ENCODE data around the gene GPR39. TPM values are rescaled to one million over a fixed set of nuclear protein-coding genes. Genes with fewer than 3 reads are reported as not detected.

Gene GPR39
- total RNA-seq, 1 donor from 2014 or later = not detected

DNA sequence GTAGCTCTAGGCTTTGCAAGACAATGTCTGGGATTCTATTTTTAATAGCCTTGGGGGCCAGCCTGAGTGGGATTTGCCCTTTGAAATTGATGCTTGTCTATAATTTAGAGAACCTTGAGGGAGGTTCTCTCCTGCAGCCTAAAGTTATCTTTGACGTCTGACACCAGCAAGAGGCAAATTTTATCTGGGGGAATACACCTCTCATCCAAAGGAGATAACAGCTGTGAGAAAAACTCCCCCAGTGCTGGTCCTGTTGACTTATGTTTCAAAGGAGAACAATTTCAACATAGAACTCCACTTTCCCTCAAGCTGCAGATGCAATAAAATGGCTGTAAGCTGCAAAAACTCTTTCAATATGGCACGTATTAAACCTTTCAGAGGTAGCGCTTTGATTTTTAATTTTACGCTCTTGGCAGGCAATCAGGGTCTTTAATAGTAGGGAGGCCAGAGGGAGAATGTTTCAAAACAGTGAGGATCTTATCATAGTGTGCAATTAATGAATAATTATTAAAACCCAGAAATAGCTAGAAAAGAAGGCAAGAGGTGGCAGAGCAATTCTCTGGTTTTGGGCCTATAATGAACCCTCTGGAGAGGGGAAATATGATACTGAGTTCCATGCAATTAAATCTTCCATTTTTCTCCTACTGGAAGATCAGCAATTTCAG, 191.0 kb downstream of the GPR39 start:
- DNase-seq (no peak), ATAC-seq (ENCODE audit: poor library complexity) (no peak)
- intact Hi-C loops (cut with DNase I) = no loop called here

GRCh38 chr2:132608311-132608710, 191.7 kb downstream of the GPR39 start:
- ATAC-seq (ENCODE audit: poor library complexity) (peak; percentile 27), DNase-seq (no peak)
- intact Hi-C loops (cut with DNase I) = no loop called here

DNA sequence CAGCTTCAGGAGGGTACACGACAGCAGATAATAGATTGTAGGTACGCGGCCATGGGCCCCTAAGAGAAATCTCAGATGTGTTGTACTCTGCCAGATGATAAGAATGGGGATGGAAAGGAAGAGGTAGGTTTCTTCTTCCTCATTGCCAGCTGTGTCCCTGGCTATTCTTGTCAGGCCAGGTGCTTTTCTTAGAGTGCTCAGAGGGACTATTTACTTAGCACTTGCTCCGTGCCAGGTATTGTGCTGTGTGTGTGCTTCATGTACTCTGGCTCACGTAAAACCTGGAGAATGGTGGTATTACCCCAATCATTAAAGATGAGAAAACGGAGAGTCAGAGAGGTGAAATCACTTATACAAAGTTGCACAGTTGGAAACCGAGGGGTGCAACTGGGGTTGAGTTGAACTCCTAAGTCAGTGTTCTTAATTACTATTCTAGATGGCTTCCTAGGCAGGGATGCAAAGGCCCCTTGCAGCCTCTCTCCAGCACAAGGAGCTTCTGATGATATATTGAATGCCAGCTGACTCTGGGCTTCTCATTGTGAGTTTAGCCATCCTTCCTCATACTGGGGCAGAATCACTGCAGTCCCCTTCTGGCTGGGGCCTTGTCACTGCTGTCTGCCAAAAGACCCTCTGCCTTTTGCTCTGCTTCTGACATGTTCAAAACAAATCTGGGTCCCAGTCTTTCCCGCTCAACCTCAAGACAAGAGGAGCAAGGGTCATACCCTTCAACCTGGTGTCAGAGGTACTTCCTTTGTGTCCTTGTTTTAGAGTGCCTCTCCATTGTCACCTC, 192.7 kb downstream of the GPR39 start:
- ATAC-seq (ENCODE audit: poor library complexity) = no peak
- intact Hi-C loops (cut with DNase I) = no loop called here
- no peak for DNase-seq

GRCh38 chr2:132611719-132612118, 195.1 kb downstream of the GPR39 start:
- intact Hi-C loops (cut with DNase I) = no loop called here
- DNase-seq = no peak
- no peak for ATAC-seq (ENCODE audit: poor library complexity)

DNA sequence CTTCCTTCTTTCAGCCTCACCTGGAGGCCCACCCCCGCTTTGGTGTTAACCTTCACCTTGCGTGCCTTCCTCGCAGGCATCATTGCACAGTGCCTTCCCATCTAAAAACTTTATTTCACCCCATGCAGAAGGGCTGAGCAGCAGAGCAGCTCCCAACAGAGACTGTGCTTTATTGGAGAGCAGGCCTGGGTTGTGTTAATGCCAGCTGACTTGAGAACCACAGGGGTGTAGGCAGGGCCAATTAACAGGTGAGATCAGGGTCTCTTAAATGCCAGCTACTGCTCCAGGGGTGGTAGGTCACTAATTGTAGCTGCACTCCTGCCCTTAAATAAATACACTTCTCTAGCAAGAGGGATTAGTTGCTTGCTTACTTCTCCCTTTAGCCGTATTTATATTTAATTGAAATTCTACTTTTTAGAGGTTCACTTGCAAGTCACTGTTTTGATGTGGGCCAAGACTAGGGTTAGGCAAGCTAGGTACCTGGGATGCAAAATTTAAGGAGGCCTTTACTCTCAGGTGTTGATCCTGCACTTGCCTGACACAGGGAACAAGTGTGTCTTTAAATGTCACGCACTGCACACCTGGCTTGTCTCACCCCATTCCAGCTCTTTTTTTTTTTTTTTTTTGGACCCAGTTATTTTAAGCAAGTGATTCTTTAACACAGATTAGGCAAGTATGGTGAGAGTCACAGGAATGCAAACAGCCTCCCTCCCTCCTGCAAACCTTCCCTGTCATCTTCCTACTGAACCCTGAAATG, 198.9 kb downstream of the GPR39 start:
- DNase-seq = no peak
- intact Hi-C loops (cut with DNase I) = no loop called here
- ATAC-seq (ENCODE audit: poor library complexity) = no peak

DNA sequence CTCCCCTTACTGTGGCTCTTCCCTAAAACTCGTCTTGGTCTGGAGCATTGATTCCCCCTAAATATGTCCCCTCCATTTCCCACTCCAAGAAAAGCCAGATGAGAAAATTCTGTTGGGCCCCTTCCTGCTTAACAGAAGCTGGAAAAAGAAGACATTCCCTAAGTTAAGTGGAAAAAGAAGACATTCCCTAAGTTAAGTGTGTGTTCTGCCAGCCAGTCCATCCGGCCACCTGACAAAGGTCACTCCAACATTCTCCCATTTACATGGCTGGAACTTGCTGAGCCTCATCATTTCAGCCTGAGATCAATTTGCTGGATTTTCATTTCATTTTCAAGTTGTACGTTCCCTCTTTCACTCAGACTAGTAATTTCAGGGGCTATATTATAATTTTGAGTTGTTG, 201.4 kb downstream of the GPR39 start:
- DNase-seq (no peak), ATAC-seq (ENCODE audit: poor library complexity) (no peak)
- intact Hi-C loops (cut with DNase I) = no loop called here

- ATAC-seq (ENCODE audit: poor library complexity) = no peak
- intact Hi-C loops (cut with DNase I) = no loop called here
- no peak for DNase-seq
These were observed 202.1 kb downstream of the GPR39 start for GRCh38 chr2:132618734-132619133.

GRCh38 chr2:132620115-132620514, 203.5 kb downstream of the GPR39 start:
- DNase-seq (no peak), ATAC-seq (ENCODE audit: poor library complexity) (no peak)
- intact Hi-C loops (cut with DNase I) = no loop called here

DNA sequence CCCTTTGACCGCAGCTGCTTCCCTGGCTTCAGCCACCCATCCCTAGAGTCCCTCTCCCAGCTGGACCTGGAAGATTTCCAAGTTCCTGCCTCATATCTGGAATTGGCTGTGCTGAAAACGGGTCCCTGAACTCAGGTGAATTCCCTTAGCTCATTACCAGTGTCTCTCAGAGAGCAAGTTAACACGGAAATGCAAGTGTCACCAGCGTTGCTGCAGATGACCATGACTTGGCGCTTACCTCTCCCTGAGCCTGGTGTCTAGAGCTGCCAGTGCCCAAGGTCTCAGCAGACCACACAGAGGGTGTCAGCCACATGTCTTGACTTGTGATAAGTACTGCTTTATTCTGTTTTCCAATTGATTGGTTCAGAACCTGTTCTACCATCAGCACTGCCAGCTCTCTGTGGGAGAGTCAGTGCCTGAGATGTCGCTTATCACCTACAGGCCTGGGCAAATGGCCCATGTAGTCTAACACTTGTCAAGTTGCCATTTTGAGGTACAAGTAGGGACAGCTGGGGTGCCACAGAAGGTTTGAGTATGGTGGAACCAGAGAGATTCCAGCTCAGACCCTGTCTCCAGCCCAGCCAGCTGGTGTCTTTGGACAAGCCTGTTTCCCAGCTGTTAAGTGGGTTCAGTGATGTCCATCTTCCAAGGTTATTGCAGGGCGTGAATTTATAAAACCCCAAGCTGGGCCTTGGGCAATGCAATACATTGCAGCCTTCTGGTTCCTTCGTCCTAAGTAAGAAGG, 204.7 kb downstream of the GPR39 start:
- intact Hi-C loops (cut with DNase I) = no loop called here
- DNase-seq = no peak
- peak; percentile 83 for ATAC-seq (ENCODE audit: poor library complexity)

DNA sequence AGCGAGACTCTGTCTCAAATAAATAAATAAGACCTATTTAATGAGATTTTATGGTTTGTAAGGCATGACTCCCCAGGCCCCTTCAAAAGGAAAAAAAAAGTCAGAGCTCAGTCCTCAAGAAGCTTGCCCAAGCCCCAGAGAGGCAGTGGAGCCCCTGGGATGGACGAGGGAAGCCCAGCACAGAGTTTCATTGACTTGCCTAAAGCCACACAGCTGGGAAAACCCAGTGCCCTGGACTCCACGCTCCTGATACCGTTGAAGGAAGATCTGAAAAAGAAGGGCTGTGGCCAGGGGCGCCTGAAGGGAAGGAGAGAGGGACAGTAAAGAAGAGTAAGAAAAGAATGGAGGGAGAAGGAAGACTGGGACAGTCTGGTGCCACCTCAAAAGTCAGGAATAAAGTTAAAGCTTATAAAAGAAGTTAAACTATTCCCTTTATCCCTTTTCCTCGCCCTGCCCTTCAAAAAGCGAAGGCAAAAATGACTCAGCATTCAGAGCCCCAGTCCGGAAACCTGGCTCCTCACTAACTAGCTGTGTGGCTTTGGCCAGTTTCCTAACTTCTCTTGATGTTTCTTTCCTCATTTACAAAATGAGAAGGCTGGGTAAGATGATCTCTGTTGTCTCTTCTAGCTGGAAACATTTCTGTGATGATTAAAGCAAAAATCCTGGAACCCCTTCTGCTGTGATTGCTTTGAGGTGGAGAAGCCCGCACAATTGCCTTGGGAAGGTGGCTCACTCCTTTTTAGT, 206.7 kb downstream of the GPR39 start:
- no peak for ATAC-seq (ENCODE audit: poor library complexity)
- no peak for DNase-seq
- intact Hi-C loops (cut with DNase I) = no loop called here

GRCh38 chr2:132627536-132627935, 210.9 kb downstream of the GPR39 start:
- intact Hi-C loops (cut with DNase I) = no loop called here
- ATAC-seq (ENCODE audit: poor library complexity) = no peak

DNA sequence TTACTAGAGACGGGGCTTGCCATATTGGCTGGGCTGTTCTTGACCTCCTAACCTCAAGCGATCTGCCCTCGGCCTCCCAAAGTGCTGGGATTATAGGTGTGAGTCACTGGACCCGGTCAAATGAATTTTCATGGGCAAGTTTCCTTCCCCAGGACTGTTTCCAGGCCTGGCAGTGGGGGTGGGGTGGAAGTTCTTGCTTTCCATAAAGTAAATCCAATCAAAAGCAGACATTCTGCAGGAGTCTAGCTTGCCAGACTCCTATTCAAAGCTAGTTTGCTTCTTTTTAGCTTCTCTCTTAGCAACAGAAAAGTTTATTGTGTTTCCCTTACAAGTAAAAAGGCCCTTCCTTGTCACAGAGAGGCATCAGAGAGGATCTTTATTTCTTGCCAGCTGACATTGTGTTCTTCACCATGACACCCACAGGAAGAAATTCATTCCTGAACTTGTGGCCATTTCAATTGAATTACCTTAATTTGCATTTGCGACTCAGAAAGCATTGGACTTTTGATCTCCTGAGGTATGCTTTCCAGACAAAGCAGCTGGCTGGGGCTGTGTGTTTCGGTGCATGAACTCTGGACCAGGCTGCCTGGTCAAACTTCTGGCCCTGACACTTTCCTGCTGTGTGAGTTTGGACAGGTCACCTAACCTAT, 215.5 kb downstream of the GPR39 start:
- ATAC-seq (ENCODE audit: poor library complexity) = no peak
- intact Hi-C loops (cut with DNase I) = no loop called here
- DNase-seq = no peak

More at GRCh38 chr2:132627536-132627935, 210.9 kb downstream of the GPR39 start:
- no peak for DNase-seq

GRCh38 chr2:132633635-132634034, 217.0 kb downstream of the GPR39 start:
- no peak for ATAC-seq (ENCODE audit: poor library complexity)
- no peak for DNase-seq
- intact Hi-C loops (cut with DNase I) = no loop called here

- peak; percentile 25 for ATAC-seq (ENCODE audit: poor library complexity)
- DNase-seq = no peak
- intact Hi-C loops (cut with DNase I) = no loop called here
These were observed 219.7 kb downstream of the GPR39 start for GRCh38 chr2:132636346-132636745.

- intact Hi-C loops (cut with DNase I) = no loop called here
- no peak for DNase-seq
- ATAC-seq (ENCODE audit: poor library complexity) = no peak
These were observed 221.9 kb downstream of the GPR39 start for GRCh38 chr2:132638313-132639040.

- no peak for ATAC-seq (ENCODE audit: poor library complexity)
- intact Hi-C loops (cut with DNase I) = no loop called here
- DNase-seq = no peak
These were observed 223.5 kb downstream of the GPR39 start for GRCh38 chr2:132640116-132640515.

GRCh38 chr2:132641819-132642218, 225.2 kb downstream of the GPR39 start:
- no peak for ATAC-seq (ENCODE audit: poor library complexity)
- intact Hi-C loops (cut with DNase I) = no loop called here

More at GRCh38 chr2:132641819-132642218, 225.2 kb downstream of the GPR39 start:
- no peak for DNase-seq
